Activated CD4-positive, alpha-beta T cell treated with anti-CD3 and anti-CD28 coated beads, Interleukin-10, Interleukin-2, amounts not matched to agents 100 ng/mL and 50 ng/mL, durations not matched to agents 16 hours and 8 hours (primary cell): ENCODE data around the gene SEZ6L.

Experiments used
- DNase-seq: peaks from one replicate; pipeline ENCODE4 v3.0.0-alpha.2; 2020

Gene SEZ6L

DNA sequence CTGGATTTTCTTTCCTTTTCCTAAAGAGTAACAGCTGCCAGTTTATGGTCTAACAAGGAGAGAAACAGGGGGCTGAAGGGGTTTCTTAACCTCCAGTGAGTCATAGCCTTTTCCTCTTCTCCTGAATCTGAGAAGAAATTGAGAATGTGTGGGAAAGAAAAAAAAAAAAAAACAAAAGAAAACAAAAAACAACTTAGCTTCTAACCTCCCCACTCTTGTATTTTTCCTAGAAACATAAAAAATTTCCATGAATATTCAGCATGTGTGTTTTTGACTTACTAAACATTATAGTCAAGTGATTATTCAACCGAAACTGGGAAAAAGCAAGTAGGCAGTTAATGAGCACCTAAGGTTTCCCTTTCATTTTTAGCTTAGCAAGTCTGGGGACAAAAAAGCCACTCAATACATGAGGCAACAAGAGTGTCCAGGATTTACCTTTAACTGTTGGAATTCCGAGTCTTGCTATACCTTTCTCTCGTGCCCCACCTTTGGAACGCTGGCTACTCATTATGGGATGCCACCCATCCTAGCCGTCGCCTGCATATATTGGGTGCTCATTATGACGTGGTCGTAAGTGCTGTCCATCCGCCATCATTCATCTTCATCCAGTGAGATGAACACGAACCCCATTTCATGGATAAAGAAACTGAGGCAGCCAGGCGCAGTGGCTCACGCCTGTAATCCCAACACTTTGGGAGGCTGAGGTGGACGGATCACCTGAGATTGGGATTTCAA, 262.2 kb downstream of the SEZ6L start:
- DNase-seq, result peak; percentile 68

DNA sequence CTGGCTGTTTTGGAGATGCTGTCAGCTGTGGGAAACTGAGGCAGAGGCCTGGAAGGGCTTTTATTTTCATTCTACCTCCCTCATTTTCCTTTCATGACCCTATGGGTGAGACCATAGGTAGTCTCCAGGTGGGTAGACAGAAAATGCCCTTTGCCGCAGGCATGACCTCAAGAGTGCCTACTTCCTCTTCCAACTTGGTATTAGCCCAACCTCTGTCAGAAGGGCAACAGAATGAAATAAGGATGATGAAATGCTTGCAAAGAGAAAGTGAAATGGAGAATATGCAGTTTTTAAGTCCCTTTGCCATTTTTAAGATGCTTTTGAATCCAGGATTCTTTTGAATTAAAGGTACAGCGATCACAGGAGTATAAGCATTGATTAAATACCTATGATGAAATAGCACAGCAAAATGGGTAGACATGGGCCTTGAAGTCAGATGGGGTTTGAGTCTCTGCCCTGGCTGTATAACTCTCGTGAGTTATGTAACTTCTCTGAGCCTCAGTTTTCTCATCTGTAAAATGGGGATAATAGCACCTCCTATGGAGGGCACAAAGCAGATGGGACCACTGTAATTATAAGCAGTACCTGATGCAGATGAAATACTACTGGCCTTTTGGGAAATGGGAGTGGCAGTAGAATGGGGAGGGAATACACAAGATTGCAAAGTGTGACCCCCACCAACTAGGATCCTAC, 263.5 kb downstream of the SEZ6L start:
- peak; percentile 6 for DNase-seq
